Neural progenitor cell (in vitro differentiated cells): ENCODE data around the gene GPR107. TPM values are rescaled to one million over a fixed set of nuclear protein-coding genes. Genes with fewer than 3 reads are reported as not detected.
"Not testable (repeated sequence)": the region's sequence is repeated elsewhere in the genome, so short reads cannot be mapped to it uniquely, and the experiment has no call there.

Source experiments
- DNase-seq: peaks from one replicate; pipeline ENCODE4 v3.0.0-alpha.2; 2016; ENCODE audit warnings: low spot score
- H2AFZ ChIP-seq: fragments of 200-600 bp; sonication (generic); replicated peaks from 2 replicates; pipeline ENCODE4 v1.6.1; 2016; ENCODE audit warnings: antibody characterized with exemption
- H3F3A ChIP-seq: fragments of 200-600 bp; sonication (generic); 2 replicates; pipeline ENCODE4 v1.6.1; 2016; ENCODE audit warnings: antibody characterized with exemption, low read depth
- H3K27ac ChIP-seq: fragments of 200-600 bp; sonication (generic); 2 replicates; pipeline ENCODE4 v1.5.1; 2016; ENCODE audit warnings: mild to moderate bottlenecking
- H3K27me3 ChIP-seq: fragments of 200-600 bp; sonication (generic); 2 replicates; pipeline ENCODE4 v1.6.1; 2016; ENCODE audit warnings: mild to moderate bottlenecking, moderate library complexity
- H3K36me3 ChIP-seq: fragments of 200-600 bp; sonication (generic); 2 replicates; pipeline ENCODE4 v1.5.1; 2016
- H3K4me1 ChIP-seq: fragments of 200-600 bp; sonication (generic); 2 replicates; pipeline ENCODE4 v1.6.1; 2016; ENCODE audit warnings: mixed run types
- H3K4me2 ChIP-seq: fragments of 200-600 bp; sonication (generic); 2 replicates; pipeline ENCODE4 v1.6.1; 2016
- H3K4me3 ChIP-seq: fragments of 200-600 bp; sonication (generic); 2 replicates; pipeline ENCODE4 v1.5.1; 2016
- H3K79me2 ChIP-seq: fragments of 200-600 bp; sonication (generic); 2 replicates; pipeline ENCODE4 v1.6.1; 2016; ENCODE audit warnings: low read depth
- H3K9ac ChIP-seq: fragments of 200-600 bp; sonication (generic); 2 replicates; pipeline ENCODE4 v1.6.1; 2016
- H3K9me3 ChIP-seq: fragments of 200-600 bp; sonication (generic); 2 replicates; pipeline ENCODE4 v1.5.1; 2016; ENCODE audit warnings: low read depth
- H4K20me1 ChIP-seq: fragments of 200-600 bp; sonication (generic); 2 replicates; pipeline ENCODE4 v1.6.1; 2016; ENCODE audit warnings: low read depth
- H3K27ac Mint-ChIP-seq: 3 replicates; pipeline ENCODE4 v1.8.0; 2021; ENCODE audit warnings: mixed read lengths
- H3K27me3 Mint-ChIP-seq: 2 replicates; pipeline ENCODE4 v1.8.0; 2022; ENCODE audit warnings: low read depth, mild to moderate bottlenecking, inconsistent platforms, moderate library complexity, mixed read lengths; ENCODE audit not compliant: insufficient read depth
- H3K36me3 Mint-ChIP-seq: 3 replicates; pipeline ENCODE4 v1.8.0; 2021; ENCODE audit warnings: mixed read lengths
- H3K4me1 Mint-ChIP-seq: 3 replicates; pipeline ENCODE4 v1.8.0; 2021; ENCODE audit warnings: mixed read lengths
- H3K4me3 Mint-ChIP-seq: 3 replicates; pipeline ENCODE4 v1.8.0; 2021; ENCODE audit warnings: mild to moderate bottlenecking, moderate library complexity, mixed read lengths
- H3K9me3 Mint-ChIP-seq: 3 replicates; pipeline ENCODE4 v1.8.0; 2020; ENCODE audit warnings: mixed read lengths
- EZH2 ChIP-seq: fragments of 200-600 bp; sonication (generic); IDR thresholded peaks from 2 replicates; pipeline ENCODE4 v1.6.1; 2017; ENCODE audit warnings: antibody characterized with exemption, mild to moderate bottlenecking, moderate library complexity
- EZH2phosphoT487 ChIP-seq: fragments of 200-600 bp; sonication (generic); IDR thresholded peaks from 2 replicates; pipeline ENCODE4 v1.6.1; 2017; ENCODE audit warnings: antibody characterized with exemption
- total RNA-seq: library from RNA; depleted of rRNA; stranded (reverse); fragments of >200 nt; gene quantifications from 2 replicates; pipeline ENCODE4 v1.2.3, GENCODE V29; 2015; ENCODE audit warnings: low replicate concordance
- TF ChIP-seq, protein P1 (sequence below): fragments of 200-600 bp; sonication (generic); IDR thresholded peaks from 2 replicates; pipeline ENCODE4 v1.5.1; 2017; ENCODE audit warnings: antibody characterized with exemption, mild to moderate bottlenecking

The GPR107 gene
- total RNA-seq, 1 donor from 2014 or later = 33.8 TPM

DNA sequence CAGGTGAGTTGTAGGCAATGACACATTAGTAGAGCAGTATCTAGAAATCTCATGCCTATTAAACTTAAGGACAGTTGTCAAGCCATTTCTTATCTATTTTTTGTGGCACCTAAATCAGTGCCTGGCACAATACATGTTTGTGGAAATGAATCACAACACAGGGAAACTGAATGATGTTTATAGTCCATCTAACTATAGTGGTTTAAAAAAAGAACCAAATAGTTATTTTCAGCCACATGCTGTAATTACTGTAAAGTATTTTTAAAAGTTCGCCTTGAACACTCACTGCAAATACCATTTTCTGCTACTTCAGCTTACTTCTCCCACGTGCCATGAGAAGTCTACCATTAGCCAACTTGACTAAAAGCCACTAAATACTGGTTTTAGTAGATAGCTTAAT is 32.6 kb upstream of the GPR107 start:
- Mint-ChIP-seq H3K27me3 (peaks cover 3% of the 10 kb centered on the region), H3K27ac (no peak overlapping the region), H3K9me3 (peaks cover 7% of the 10 kb centered on the region), H3K4me1 (peaks cover 3% of the 10 kb centered on the region), H3K4me3 (no peak overlapping the region), H3K36me3 (peaks cover 11% of the 10 kb centered on the region)
- Histone ChIP-seq H2AFZ (no peak overlapping the region), H3K9ac (no peak overlapping the region), H3K27ac (no peak overlapping the region), H3K27me3 (no peaks in the 10 kb centered on the region), H3F3A (no peaks in the 10 kb centered on the region), H3K36me3 (no peaks in the 10 kb centered on the region), H3K79me2 (peaks cover 17% of the 10 kb centered on the region), H4K20me1 (peaks cover 33% of the 10 kb centered on the region), H3K4me1 (no peaks in the 10 kb centered on the region), H3K4me2 (no peak overlapping the region), H3K4me3 (no peak overlapping the region), H3K9me3 (no peaks in the 10 kb centered on the region)
- DNase-seq = no peak
- TF ChIP-seq, protein P1, sequence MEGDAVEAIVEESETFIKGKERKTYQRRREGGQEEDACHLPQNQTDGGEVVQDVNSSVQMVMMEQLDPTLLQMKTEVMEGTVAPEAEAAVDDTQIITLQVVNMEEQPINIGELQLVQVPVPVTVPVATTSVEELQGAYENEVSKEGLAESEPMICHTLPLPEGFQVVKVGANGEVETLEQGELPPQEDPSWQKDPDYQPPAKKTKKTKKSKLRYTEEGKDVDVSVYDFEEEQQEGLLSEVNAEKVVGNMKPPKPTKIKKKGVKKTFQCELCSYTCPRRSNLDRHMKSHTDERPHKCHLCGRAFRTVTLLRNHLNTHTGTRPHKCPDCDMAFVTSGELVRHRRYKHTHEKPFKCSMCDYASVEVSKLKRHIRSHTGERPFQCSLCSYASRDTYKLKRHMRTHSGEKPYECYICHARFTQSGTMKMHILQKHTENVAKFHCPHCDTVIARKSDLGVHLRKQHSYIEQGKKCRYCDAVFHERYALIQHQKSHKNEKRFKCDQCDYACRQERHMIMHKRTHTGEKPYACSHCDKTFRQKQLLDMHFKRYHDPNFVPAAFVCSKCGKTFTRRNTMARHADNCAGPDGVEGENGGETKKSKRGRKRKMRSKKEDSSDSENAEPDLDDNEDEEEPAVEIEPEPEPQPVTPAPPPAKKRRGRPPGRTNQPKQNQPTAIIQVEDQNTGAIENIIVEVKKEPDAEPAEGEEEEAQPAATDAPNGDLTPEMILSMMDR = no peak
- no peak for TF ChIP-seq EZH2
- TF ChIP-seq EZH2phosphoT487 = no peak

DNA sequence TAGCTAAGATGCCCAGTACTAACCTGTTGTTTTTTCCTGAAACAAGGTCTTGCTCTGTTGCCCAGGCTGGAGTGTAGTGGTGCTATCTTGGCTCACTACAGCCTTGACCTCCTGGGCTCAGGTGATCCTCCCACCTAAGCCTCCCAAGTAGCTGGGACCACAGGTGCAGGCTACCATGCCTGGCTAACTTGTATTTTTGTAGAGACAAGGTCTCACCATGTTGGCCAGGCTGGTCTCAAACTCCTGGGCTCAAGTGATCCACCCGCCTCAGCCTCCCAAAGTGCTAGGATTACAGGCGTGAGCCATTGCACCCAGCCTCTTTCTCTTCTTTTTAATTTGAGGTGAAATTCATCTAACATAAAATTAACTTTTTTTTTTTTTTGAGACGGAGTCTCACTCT is 31.9 kb upstream of the GPR107 start:
- H3K4me2 ChIP-seq, H2AFZ ChIP-seq, H3K9me3 Mint-ChIP-seq, H3K27ac Mint-ChIP-seq, H3K27ac ChIP-seq, H3K4me3 Mint-ChIP-seq, H3F3A ChIP-seq, H3K9ac ChIP-seq, H3K4me3 ChIP-seq, H3K36me3 Mint-ChIP-seq, H3K4me1 ChIP-seq, H3K36me3 ChIP-seq, H3K9me3 ChIP-seq, H3K4me1 Mint-ChIP-seq, H3K27me3 ChIP-seq, H3K27me3 Mint-ChIP-seq, DNase-seq: not testable (repeated sequence)
- H4K20me1 ChIP-seq = peaks cover 39% of the 10 kb centered on the region
- peaks cover 19% of the 10 kb centered on the region for H3K79me2 ChIP-seq

DNA sequence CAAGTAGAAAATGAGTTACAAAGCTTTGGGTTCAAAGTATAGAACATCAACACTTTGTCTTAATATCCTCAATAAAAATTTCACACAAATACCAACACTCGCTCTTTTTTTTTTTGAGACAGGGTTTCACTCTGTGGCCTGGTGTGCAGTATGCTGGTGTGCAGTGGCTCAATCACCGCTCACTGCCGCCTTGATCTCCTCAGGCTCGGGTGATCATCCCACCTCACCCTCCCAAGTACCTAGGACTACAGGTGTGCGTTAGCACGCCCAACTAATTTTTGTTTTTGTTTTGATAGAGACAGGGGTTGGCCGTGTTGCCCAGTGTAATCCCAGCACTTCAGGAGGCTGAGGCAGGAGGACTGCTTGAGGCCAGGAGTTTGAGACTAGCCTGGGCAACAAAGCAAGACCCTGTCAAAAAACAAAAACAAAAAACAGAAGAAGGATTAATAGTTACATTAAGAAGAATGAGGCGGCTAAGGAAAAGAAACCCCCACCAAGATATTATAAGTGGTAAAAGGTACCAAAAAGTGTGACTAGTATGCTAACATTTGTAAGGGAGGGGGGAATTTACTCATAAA is 31.1 kb upstream of the GPR107 start:
- Histone ChIP-seq H3K27ac (no peak overlapping the region), H3K79me2 (peaks cover 21% of the 10 kb centered on the region), H3K9ac (no peak overlapping the region), H3K27me3 (no peaks in the 10 kb centered on the region), H4K20me1 (peaks cover 39% of the 10 kb centered on the region), H3F3A (no peaks in the 10 kb centered on the region), H3K4me3 (no peak overlapping the region), H2AFZ (no peak overlapping the region), H3K4me1 (no peaks in the 10 kb centered on the region), H3K9me3 (no peaks in the 10 kb centered on the region), H3K4me2 (no peak overlapping the region), H3K36me3 (no peaks in the 10 kb centered on the region)
- peaks cover 3% of the 10 kb centered on the region for H3K4me1 Mint-ChIP-seq
- no peak for DNase-seq
- H3K27ac Mint-ChIP-seq = no peak overlapping the region
- H3K9me3 Mint-ChIP-seq = no peaks in the 10 kb centered on the region
- TF ChIP-seq, protein P1 = no peak
- TF ChIP-seq EZH2phosphoT487 (no peak), EZH2 (no peak)
- peaks cover 6% of the 10 kb centered on the region for H3K36me3 Mint-ChIP-seq
- peaks cover 3% of the 10 kb centered on the region for H3K27me3 Mint-ChIP-seq
- H3K4me3 Mint-ChIP-seq = no peak overlapping the region

DNA sequence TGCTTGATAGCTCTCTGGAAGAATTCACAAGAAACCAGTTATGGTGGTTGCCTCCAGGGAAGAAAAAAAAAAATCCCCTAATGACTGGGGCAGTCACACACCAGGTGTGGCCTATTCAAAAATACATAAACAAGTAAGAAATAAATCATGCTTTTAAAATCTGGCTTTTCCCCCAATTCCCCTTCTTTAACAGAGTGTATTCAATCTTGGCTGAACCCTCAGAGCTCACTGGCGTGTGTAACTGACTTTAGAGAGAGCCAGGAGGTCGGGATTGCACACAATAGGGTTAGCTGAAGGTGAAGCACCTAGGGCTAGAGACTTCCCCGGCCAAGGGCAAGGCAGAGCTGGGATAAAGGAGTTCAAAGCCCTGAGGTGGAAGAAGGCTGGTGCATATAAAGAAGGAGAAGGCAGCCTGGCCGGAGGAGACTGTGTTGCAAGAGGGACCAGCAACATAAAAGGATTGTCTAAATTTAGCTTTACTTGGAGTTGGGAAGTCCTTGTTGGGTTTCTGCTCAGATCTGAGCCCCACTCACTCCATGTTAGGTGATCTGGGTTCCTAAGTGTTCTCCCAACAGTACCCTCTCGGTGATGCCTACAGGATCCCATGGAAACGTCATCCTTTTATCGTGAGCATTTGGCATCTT is 30.4 kb upstream of the GPR107 start:
- no peaks in the 10 kb centered on the region for H3K36me3 ChIP-seq
- Mint-ChIP-seq H3K4me3 (no peak overlapping the region), H3K9me3 (no peaks in the 10 kb centered on the region), H3K27ac (peak overlapping the region; percentile 12), H3K27me3 (peaks cover 3% of the 10 kb centered on the region), H3K36me3 (peaks cover 4% of the 10 kb centered on the region), H3K4me1 (peaks cover 3% of the 10 kb centered on the region)
- no peaks in the 10 kb centered on the region for H3K9me3 ChIP-seq
- peaks cover 39% of the 10 kb centered on the region for H4K20me1 ChIP-seq
- H3F3A ChIP-seq = no peaks in the 10 kb centered on the region
- TF ChIP-seq EZH2phosphoT487 = no peak
- H3K9ac ChIP-seq = no peak overlapping the region
- no peak overlapping the region for H2AFZ ChIP-seq
- no peak overlapping the region for H3K27ac ChIP-seq
- H3K4me1 ChIP-seq = no peaks in the 10 kb centered on the region
- peaks cover 27% of the 10 kb centered on the region for H3K79me2 ChIP-seq
- H3K4me3 ChIP-seq = no peak overlapping the region
- no peak overlapping the region for H3K4me2 ChIP-seq
- no peak for DNase-seq
- H3K27me3 ChIP-seq = no peaks in the 10 kb centered on the region
